HG03432 (cell line): ENCODE measurements around the gene CFAP53.
"Not testable (repeated sequence)": the region's sequence is repeated elsewhere in the genome, so short reads cannot be mapped to it uniquely, and the experiment has no call there.

Source experiments
- ATAC-seq: cut with Tn5 transposase; IDR thresholded peaks from one replicate; pipeline ENCODE4 v1.9.1; 2021; ENCODE audit warnings: mild to moderate bottlenecking, moderate library complexity; ENCODE audit not compliant: unreplicated experiment

Gene CFAP53, protein sequence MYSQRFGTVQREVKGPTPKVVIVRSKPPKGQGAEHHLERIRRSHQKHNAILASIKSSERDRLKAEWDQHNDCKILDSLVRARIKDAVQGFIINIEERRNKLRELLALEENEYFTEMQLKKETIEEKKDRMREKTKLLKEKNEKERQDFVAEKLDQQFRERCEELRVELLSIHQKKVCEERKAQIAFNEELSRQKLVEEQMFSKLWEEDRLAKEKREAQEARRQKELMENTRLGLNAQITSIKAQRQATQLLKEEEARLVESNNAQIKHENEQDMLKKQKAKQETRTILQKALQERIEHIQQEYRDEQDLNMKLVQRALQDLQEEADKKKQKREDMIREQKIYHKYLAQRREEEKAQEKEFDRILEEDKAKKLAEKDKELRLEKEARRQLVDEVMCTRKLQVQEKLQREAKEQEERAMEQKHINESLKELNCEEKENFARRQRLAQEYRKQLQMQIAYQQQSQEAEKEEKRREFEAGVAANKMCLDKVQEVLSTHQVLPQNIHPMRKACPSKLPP

DNA sequence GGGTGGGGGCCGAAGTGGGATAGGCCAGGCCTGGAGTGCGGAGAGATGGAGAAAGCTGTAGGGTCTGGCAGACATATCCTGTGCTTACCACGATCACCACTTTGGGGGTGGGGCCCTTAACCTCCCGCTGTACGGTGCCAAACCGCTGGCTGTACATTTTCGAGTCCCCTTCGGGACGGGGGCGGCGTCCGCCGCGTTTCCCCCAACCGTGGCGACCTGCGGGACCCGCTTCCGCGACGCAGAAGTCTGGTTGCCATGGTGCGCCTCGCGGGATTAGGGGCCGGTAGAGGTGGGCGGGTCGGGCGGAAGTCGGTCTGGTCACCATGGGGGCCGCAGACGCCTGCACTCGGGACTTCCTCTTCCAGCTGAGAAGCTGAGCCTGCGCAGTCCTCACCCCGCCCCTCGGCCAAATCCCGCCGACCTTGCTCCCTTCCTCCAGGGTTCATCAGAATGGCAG is at the start of gene CFAP53:
Gene CFAP53 (minus strand): TSS at position 248 of the 457 bp plus-strand sequence. CDS start 91 bp downstream, at position 157.
- ATAC-seq, result peak; percentile 80

DNA sequence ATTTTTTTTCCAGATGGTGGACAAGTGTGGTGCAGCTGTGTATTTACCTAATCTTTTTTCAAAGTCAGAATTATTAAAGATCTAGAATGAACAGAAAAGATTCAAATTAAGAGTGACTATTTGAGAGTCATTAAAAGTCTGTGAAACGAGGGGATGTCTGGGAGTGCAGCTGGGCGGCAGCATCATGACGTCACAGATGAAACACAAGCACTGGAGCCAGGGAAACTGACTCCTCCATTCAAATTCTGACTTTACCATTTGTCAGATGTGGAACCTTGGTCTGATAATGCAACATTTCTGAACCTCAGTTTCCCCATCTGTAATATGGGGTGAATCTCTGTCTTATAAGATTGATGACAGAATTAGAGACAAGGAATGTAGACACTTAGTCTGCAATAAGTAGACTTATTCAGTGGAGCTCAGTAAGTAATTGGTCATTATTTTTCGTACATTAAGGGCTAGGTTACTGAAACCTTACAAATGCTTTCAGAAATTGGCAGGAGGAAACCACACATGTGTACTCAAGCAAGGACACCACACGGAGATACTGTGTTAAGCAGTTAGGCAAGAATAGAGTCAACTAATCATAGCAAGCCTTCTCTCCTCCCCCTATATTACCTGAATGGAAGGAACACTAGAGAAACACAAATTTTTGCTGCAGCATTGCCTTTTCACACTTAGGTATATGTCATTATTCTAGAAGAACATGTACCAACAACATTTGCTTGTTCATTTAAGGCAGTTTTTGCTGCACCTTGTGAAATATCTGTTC is 49.0 kb upstream of the CFAP53 start:
- peak; percentile 76 for ATAC-seq

DNA sequence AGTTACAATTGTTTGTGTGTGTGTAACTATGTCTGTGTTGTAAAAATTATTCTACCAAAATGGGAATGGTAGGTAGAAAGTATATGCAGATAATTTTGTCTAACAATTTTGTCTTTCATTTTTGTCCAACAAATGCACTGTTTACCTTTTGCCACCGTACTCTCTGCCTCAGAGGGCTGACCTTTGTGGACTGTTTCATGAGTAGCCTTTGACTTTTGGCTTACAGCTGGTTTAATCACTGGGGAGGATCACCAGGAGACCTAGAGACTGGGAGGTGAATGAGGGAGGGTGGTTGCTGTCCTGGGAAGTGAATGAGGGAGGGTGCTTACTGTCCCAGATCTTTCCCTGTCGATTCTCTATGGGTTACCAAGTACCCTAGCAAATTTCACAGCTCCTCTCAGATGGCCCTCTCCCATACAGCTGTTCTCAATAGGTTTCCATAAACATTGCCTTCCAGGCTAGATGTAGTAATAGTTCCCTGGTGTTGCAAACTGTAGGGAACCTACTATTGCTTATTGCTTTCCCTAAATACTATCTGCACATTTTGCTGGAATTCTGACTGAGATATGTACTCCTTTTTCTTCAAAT is 47.7 kb upstream of the CFAP53 start:
- ATAC-seq, result no peak

DNA sequence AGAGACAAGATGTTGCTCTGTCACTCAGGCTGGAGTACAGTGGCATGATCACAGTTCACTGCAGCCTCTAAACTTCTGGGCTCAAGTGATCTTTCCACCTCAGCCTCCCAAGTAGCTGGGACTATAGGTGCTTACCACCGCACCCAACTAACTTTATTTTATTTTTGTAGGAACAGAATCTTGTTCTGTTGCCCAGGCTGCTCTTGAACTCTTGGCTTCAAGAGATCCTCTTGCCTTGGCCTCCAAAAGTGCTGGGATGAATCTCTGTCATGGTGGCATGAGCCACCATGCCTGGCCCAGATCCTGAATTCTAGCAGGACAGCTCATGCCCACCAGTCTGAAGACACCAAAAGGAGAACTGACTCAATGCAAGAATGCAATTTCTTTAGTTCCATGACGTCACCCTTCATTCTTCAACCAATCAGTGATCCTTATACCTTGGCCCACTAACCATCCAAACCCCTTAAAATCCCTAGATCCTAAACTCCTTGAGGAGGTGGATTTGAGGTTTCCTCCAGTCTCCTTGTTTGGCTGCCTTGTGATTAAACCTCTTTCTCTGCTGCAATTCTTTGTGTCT is 46.8 kb upstream of the CFAP53 start:
- peak; percentile 21 for ATAC-seq

DNA sequence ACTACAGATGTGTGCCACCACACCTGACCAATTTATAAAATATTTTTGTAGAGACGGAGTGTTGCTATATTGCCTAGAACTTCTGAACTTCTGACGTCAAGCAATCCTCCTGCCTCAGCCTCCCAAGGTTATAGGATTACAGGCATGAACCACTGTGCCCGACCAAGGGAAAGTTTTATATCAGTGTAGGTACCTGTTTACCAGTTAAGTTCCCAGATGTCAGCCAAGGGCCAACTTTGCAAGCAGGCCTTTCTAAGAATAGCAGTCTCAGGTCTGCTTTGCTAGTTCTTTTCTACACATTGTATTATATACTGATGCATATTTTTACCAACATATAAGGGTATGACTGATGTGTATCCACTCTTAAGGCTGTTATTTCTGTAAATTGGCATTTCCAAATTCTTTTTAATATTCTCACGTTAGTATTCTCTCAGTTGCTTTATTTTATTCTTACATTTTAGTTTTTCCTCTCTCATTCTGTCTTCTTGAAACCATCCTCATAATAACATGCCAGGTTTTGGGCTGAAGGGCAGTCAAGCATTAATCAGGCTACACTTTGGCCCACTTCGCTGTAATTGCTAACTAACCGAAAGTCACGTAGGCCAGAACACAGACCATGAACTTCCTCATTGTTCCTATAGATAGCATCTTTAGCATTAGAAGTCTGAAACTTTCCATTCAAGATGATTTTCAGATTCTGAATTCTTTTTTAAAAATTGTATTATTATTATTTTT is 46.2 kb upstream of the CFAP53 start:
- peak; percentile 73 for ATAC-seq

DNA sequence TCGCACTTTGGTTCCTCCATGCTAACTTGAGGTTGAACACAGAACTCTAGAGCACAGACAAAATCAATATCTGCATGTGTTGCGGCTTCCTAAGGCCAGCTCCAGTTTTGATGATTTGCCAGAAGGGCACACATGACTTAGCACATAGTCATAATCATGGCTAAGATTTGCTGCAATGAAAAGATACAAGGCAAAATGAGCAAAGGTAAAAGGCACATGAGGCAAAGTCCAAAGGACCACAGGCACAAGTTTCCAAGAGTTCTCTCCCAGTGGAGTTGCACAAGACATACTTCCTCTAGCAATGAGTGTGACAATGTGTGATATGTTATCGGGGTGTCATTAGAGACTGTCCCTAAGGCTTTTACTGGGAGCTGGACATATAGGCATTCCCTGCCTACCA is 45.4 kb upstream of the CFAP53 start:
- ATAC-seq, result no peak

DNA sequence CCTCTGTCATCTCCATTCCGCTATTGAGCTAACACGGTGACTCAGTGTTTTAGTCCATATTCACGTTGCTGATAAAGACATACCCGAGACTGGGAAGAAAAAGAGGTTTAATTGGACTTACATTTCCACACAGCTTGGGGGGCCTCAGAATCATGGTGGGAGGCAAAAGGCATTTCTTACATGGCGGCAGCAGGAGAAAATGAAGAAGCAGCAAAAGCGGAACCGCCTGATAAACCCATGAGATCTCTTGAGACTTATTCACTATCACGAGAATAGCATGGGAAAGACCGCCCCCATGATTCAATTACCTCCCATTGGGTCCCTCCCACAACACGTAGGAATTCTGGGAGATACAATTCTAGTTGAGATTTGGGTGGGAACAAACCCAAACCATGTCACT is 43.8 kb upstream of the CFAP53 start:
- no peak for ATAC-seq

DNA sequence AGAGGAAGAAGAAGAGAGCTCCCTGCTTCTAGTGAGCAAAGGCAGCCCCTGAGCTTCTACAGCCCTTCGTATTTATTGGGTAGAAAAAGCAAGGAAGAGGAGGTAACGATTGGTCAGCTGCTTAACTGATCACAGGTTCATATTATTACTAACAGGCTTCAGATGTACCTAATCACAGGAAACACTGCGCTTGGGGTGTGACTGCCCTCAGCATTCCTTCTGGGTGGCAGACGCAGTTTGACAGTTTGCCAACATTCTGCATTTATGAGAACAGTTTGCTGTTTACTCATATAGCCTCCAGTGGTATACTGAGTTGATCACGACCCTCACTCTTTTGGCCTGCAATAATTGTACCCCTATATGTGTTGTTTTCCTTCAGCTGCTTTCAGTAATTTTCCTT is 42.6 kb upstream of the CFAP53 start:
- ATAC-seq, result not testable (repeated sequence)

DNA sequence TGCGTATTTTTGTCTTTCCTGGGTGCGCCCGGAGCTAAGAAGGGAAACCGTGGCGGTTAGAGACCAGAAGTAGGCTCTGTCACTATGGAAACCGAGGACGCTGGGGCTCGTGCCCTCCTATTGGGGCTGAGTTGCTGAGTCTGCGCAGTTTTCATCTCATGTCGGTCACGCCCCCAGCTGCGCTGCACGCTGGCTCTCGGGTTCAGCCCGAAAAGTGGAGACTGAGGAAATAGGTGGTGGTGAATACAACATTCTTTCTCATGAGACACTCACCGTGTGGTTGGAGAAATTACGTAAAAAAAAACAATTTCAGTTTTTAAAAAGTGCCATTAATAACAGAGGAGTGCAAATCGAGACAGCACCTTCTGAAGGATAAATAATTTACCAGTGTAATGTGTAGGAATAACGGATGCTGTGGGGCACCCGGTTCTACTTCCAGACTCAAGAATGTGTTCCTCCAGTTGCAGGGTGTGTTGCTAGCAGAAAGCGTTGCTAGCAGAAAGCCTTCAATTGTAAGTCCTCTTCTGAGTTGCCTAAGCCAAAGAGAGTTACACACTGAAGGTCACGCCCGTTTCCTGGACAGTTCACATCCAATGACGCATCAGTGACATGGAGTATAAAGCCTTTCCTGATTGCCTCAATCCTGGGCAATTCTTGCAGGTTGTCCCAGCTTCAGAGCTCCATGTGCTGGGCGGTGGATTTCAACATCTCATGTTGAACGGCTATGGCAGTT is 41.6 kb upstream of the CFAP53 start:
- ATAC-seq, result peak; percentile 92

DNA sequence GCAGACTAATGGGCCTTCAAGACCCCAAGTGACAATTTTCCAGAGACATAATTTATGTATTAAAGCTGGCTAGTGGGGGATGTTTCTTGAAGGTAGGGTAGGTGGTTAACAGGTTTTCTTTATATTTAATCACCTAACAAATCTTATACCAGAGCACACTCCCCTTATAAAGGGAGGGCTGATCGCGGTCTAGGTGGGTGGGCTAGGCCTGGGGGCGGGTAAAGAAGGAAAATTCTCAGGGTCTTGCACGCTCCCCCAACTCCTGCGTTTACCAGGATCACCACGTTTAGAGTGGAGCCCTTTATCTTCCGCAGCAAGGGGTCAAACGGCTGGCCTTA is 41.1 kb upstream of the CFAP53 start:
- no peak for ATAC-seq

DNA sequence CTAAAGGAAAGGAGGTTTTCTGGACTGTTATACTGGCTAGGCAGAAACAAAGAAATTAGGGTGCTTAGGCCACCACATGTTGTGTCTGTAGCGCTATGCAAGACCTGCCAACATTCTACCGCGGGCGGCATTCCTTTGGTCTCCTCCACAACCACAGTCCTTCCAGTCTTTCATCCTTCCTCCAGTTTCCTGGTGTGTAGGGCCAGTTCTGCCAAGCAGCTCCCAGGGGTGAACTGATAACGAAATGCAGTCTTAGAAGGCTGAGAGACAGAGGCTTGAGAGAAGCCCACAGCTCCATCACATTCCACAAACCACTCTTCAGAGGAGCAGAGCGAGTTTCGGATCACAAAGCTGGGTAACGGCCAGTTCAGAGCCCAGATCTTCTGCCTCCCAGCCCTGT is 40.6 kb upstream of the CFAP53 start:
- no peak for ATAC-seq

DNA sequence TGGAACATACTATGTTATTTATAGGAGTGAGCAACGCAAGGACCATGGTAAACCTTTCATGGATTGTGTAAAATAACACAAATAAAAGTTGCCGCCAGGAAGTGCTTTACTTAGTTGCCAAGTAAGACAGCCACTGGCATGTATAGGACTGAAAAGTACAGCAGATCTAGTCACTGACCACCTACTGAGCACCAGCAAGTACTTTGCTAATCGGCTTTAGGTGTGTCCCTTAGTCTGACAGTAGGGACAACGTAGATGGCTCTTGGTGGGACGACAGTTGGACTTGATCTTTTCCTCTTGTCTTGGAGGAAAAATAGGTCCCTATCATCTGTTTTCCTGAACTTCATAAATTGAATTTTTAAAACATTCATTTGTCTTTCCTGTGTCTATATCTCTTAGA is 34.8 kb upstream of the CFAP53 start:
- no peak for ATAC-seq

DNA sequence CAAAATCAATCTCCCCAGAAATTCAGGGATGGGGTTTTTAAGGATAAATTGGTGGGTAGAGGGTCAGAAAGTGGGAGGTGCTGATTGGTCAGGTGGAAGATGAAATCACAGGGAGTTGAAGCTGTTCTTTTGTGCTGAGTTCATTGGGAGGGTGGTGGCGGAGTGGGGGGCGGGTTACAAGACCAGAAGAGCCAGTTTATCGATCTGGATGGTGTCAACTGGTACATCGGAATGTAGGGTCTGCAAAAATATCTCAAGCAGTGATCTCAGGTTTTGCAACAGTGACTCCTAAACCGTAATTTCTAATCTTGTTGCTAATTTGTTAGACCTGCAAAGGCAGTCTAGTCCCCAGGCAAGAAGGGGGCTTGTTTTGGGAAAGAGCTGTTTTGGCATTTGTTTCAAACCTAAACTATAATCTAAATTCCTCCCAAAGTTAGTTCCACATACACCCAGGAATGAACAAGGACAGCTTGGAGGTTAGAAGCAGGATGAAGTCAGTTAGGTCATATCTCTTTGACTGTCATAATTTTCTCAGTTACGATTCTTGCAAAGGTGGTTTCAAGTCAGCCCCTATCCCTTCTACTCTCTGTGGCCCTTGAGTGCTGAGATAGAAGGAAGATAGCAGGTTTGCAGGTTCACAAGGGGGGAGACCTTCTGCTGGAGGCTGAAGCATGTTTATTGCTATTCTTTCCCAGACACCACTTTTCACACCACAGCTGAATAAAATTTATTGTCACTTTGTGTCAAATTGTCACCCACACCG is 33.5 kb upstream of the CFAP53 start:
- no peak for ATAC-seq

DNA sequence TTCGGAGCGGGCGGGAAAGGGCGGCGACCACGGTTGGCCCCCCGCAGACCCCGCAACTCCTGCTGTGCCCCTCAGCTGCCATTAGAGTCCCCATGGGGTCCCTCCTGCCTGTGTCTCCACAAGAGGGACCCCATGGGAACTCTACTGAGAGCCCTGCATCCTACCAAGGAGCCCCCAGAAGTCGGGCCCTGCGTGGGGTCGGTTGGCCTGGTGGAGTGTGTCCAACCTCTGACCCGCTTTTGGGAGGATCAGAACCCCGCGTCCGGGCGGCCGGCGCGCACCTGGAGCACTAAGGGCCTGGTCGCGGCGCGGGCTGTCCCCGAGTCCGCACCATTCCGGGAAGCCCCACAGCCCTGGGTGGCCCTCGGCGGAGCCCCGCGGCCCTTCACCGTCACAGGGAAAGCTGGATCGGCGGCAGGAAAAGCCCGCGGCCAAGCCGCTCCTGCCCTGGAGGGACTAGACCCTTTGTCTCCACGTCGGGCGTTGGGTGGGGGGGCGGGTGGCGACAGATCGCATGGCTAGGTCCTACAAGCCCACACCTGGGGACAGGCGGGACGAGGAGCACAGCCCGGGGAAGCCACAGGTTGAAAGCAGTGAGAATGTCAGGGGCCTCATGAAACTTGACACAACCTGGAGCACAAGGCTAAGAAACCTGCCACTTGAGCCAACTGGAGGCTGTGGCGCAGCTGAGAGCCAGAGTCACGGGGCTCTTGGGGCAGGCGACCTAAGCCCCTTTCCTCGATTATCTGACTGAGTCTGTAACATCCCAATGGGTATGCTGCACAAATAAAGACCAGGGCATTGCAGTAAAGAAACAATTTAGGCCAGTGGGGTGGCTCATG is 32.4 kb upstream of the CFAP53 start:
- peak; percentile 8 for ATAC-seq

DNA sequence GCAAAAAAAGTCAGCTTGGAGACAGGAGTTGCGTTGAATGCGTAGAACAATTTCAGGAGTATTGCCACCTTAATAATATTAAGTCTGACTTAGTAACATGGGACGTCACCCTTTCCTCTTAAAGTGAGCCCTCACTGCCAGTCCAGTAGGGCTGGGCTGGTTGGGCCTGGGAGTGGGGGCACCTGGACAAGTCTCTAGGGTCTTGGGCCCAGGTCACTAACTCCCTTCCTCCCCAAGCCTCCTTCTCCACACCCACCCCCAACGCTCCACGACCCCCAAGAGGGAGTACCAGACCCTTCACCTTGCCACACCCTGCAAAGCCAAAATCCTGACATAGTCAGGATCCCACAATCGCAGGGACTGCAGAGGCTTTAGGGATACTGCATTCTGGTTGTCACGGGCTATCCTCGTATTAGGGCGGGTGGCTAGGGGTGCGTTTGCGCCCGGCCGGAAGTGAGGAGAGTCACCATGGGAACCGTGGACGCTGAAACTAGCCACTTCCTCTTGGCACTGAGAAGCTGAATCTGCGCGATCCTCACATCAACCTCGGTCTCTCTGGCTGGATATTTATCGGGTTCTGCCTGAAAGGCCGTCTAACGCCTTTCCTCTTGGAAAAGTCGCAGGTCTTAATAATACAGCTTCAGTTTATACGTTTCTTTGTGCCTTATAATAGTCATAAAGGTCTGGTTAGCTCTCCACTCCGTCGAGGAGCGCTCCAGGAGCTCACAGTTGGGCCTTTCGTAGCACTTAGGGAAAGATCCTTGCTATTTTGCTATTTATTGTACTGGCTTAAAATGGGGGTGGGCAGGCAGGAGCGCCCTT is 31.5 kb upstream of the CFAP53 start:
- peak; percentile 100 for ATAC-seq

DNA sequence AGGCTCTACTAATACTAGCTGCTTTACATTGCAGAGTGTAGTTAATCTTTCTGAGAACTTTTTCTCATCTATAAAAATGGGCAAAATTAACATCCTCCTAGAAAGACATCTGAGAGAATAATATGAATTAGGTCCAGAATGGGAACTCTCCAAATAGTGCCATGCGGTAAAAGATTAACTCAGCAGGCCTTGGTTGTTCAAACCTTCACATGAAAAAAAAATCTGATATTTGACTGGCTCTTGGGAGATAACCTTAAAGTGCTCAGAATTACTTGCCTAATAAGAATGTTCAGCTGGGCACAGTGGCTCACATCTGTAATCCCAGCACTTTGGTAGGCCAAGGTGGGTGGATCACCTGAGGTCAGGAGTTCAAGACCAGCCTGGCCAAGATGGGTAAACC is 26.7 kb upstream of the CFAP53 start:
- no peak for ATAC-seq

DNA sequence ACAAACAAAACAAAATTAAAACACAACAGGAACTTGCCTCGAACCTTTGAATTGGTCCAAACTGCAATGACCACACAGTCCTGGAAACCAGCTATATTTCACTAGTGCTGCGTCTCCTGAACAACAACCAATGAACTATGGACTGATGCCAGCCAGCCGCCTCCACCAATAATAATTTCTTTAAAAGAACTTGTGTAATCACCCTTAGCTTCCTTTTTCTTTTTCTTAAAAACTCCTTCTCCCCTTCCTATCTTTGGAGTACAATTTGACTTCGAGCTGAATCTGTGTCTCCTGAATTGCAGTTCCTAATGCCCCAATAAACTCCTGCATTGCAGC is 22.8 kb upstream of the CFAP53 start:
- no peak for ATAC-seq
